Skeletal muscle satellite cell (primary cell): ENCODE measurements around the gene FAM193A. TPM values are rescaled to one million over a fixed set of nuclear protein-coding genes. Genes with fewer than 3 reads are reported as not detected.

Experiments
- H3K27me3 ChIP-seq: 2 replicates; pipeline ENCODE4 v1.7.0; 2013; ENCODE audit warnings: low read length; ENCODE audit not compliant: control insufficient read depth, insufficient read depth
- H3K36me3 ChIP-seq: 2 replicates; pipeline ENCODE4 v1.7.0; 2013; ENCODE audit warnings: mild to moderate bottlenecking, control low read depth, low read length; ENCODE audit not compliant: insufficient read depth
- H3K4me1 ChIP-seq: 2 replicates; pipeline ENCODE4 v1.7.0; 2013; ENCODE audit warnings: low read length; ENCODE audit not compliant: control insufficient read depth, insufficient read depth
- H3K4me2 ChIP-seq: 2 replicates; pipeline ENCODE4 v1.7.0; 2013; ENCODE audit warnings: mild to moderate bottlenecking, low read length
- H3K4me3 ChIP-seq: 2 replicates; pipeline ENCODE4 v1.7.0; 2013; ENCODE audit warnings: low read length
- H3K9ac ChIP-seq: 2 replicates; pipeline ENCODE4 v1.7.0; 2013; ENCODE audit warnings: mild to moderate bottlenecking, low read depth, low read length, moderate library complexity
- H3K9me3 ChIP-seq: replicated peaks from 2 replicates; pipeline ENCODE4 v1.7.0; 2013; ENCODE audit warnings: mild to moderate bottlenecking, control low read depth, low read length
- total RNA-seq: library from RNA; depleted of rRNA; stranded (reverse); fragments of >200 nt; gene quantifications from 2 replicates; pipeline ENCODE4 v1.2.3, GENCODE V29; 2012; rRNA removed

Gene FAM193A, protein sequence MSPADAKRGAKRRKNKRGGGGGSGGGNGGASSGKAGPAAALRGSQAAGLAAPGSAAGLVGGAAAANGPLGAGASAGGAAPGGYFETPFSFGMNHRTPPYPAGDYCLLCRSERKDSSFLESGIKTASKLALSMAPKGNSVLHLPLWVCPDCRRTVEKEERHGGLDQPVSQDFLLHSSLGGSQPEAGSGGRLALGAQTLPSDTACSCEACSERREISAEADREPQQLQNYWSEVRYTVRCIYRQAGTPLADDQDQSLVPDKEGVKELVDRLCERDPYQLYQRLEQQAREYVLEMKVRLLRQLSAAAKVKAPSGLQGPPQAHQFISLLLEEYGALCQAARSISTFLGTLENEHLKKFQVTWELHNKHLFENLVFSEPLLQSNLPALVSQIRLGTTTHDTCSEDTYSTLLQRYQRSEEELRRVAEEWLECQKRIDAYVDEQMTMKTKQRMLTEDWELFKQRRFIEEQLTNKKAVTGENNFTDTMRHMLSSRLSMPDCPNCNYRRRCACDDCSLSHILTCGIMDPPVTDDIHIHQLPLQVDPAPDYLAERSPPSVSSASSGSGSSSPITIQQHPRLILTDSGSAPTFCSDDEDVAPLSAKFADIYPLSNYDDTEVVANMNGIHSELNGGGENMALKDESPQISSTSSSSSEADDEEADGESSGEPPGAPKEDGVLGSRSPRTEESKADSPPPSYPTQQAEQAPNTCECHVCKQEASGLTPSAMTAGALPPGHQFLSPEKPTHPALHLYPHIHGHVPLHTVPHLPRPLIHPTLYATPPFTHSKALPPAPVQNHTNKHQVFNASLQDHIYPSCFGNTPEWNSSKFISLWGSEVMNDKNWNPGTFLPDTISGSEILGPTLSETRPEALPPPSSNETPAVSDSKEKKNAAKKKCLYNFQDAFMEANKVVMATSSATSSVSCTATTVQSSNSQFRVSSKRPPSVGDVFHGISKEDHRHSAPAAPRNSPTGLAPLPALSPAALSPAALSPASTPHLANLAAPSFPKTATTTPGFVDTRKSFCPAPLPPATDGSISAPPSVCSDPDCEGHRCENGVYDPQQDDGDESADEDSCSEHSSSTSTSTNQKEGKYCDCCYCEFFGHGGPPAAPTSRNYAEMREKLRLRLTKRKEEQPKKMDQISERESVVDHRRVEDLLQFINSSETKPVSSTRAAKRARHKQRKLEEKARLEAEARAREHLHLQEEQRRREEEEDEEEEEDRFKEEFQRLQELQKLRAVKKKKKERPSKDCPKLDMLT (N-terminal part only)
- 14.4 and 16.4 TPM in 2 replicates for total RNA-seq

DNA sequence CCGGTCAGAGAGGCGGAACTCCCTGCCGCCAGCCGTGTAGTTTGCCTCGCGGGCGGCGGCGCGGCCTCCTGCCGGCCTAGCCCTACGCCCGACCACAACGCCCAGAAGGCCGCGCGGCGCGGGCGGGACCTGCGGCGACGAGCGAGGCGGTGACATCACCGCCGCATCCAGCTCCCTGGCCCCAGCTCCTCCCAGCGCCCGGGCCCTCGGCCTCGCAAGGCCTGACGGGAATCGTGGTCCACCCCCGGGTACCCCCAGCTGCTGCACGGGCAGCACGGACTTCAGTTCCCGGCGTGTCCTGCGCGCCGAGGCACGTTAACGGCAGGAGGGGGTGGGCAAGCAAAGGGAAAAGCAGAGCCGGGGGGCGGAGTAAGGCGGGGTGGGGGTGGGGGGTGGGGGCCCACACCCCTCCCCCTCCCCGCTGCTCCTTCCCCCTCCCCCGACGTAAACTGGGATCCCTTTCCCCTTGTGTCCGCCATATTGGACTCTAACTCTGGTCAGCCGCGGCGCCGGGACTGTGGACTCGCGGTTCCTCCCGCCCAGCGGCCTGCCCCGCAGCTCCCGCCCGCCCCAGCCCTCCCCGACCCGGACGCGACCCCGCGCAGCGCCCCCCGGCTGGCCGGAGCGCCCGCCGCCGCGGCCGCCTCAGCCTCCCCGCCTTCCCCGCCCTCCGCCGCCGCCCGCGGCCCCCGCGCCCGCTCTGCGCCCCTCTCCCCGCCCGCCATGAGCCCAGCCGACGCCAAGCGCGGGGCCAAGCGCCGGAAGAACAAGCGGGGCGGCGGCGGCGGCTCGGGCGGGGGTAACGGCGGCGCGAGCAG lies at the start of gene FAM193A:
FAM193A (plus strand) TSS at position 455 of the 818 bp plus-strand sequence; CDS start at position 724, 269 bp downstream.
- Histone ChIP-seq H3K4me2 (peak within 1 kb of the TSS; percentile 98), H3K9ac (peak within 1 kb of the TSS; percentile 97), H3K9me3 (no peaks in the 10 kb centered on the region), H3K36me3 (no peaks in the 10 kb centered on the region), H3K4me3 (peak within 1 kb of the TSS; percentile 97), H3K27me3 (no peaks in the 10 kb centered on the region), H3K4me1 (peaks cover 12% of the 10 kb centered on the region)

GRCh38 chr4:2486981-2487380 lies 49.5 kb upstream of the FAM193A start:
- H3K9ac ChIP-seq: no peak overlapping the region
- peaks cover 49% of the 10 kb centered on the region for H3K4me1 ChIP-seq
- no peaks in the 10 kb centered on the region for H3K9me3 ChIP-seq
- H3K36me3 ChIP-seq: peaks cover 18% of the 10 kb centered on the region
- H3K4me2 ChIP-seq: no peak overlapping the region
- no peaks in the 10 kb centered on the region for H3K27me3 ChIP-seq
- no peak overlapping the region for H3K4me3 ChIP-seq

- Histone ChIP-seq H3K9me3 (no peaks in the 10 kb centered on the region), H3K9ac (no peak overlapping the region), H3K4me1 (peaks cover 45% of the 10 kb centered on the region), H3K4me3 (no peak overlapping the region), H3K4me2 (no peak overlapping the region), H3K27me3 (no peaks in the 10 kb centered on the region), H3K36me3 (peaks cover 24% of the 10 kb centered on the region)
These were observed 48.8 kb upstream of the FAM193A start for GRCh38 chr4:2487632-2488031.

GRCh38 chr4:2489081-2489805 lies 47.2 kb upstream of the FAM193A start:
- Histone ChIP-seq H3K4me1 (peaks cover 38% of the 10 kb centered on the region), H3K4me3 (no peak overlapping the region), H3K9me3 (no peaks in the 10 kb centered on the region), H3K4me2 (no peak overlapping the region), H3K9ac (no peak overlapping the region), H3K27me3 (no peaks in the 10 kb centered on the region), H3K36me3 (peaks cover 32% of the 10 kb centered on the region)

DNA sequence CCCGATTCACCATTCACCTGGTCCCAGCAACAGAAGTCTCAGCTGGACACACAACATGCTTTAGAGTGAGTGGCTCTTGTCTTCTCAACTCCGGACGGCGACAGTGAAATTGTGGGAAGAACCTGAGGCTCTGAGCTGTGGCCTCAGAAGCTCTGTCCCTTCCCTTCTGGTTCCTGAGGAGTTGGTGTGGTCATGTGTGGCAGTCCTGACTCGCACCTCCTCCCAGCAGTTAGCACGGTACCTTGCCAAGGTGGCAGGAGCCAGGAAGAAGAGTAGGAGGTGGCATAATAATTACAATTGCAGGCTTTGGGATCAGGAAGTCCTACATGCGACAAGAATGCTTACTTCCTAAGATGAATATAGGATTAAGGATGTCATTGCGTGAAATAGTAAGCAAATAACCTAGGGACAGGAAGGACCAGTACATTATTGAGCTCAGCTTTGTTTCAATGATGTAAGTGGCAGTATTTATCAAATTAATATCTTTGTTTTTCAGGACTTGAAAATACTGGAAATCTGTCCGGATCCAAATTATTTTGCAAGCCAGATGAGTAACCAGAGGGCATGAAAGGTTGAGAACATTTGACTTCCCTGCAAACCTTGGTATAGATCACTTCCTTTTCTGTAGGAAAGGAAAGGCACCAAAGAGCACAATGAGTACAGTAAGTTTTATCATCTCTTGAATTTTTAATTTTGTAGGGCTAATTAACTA lies 46.5 kb upstream of the FAM193A start:
- peaks cover 34% of the 10 kb centered on the region for H3K36me3 ChIP-seq
- H3K4me2 ChIP-seq: peak overlapping the region; percentile 46
- H3K27me3 ChIP-seq: no peaks in the 10 kb centered on the region
- H3K9me3 ChIP-seq: no peaks in the 10 kb centered on the region
- H3K4me3 ChIP-seq: no peak overlapping the region
- peaks cover 38% of the 10 kb centered on the region for H3K4me1 ChIP-seq
- no peak overlapping the region for H3K9ac ChIP-seq

- Histone ChIP-seq H3K36me3 (peaks cover 59% of the 10 kb centered on the region), H3K4me2 (no peak overlapping the region), H3K9ac (no peak overlapping the region), H3K4me3 (no peak overlapping the region), H3K27me3 (no peaks in the 10 kb centered on the region), H3K4me1 (peaks cover 33% of the 10 kb centered on the region), H3K9me3 (no peaks in the 10 kb centered on the region)
These were observed 43.5 kb upstream of the FAM193A start for GRCh38 chr4:2492970-2493369.

DNA sequence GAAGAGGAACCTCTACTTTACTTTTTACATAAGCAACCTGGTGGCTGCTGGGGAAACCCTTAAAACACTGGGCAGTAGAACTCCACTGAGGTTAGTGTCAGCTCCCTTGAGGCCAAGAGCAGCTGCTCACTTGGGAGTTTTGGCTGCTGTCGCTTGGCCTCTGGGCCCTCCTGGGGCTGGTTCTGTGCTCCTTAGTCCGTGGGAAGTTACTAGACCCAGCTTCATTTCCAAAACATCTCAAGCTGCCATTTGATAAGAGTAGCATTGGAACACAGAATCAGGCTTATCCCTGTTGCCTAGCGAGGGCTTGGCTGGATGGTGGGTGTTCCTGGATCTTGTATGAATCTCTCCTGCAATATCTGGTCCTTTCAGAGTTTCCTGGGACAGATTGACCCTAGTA lies 41.5 kb upstream of the FAM193A start:
- Histone ChIP-seq H3K9ac (no peak overlapping the region), H3K4me2 (no peak overlapping the region), H3K9me3 (no peaks in the 10 kb centered on the region), H3K27me3 (no peaks in the 10 kb centered on the region), H3K4me1 (peaks cover 23% of the 10 kb centered on the region), H3K4me3 (no peak overlapping the region), H3K36me3 (peaks cover 69% of the 10 kb centered on the region)

DNA sequence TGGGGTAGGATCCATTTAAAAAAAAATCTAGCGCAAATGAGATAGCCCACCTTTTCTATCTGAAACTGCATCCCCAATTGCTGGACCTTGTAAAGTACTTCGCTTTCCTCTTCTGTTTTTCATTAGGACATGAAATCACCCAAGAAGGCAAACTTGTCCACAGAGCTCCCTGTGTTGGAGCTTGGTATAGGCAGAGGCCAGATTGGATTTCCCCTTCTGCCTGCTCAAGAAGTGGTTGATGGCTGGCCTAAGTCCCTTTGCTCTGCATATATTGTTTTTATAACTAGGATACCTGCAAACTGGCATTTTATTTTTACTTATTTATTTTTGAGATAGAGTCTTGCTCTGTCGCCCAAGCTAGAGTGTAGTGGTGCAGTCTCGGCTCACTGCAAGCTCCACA lies 39.1 kb upstream of the FAM193A start:
- H3K9me3 ChIP-seq: no peaks in the 10 kb centered on the region
- no peak overlapping the region for H3K9ac ChIP-seq
- no peak overlapping the region for H3K4me2 ChIP-seq
- no peak overlapping the region for H3K4me3 ChIP-seq
- H3K27me3 ChIP-seq: no peaks in the 10 kb centered on the region
- H3K36me3 ChIP-seq: peaks cover 76% of the 10 kb centered on the region
- H3K4me1 ChIP-seq: peaks cover 10% of the 10 kb centered on the region

GRCh38 chr4:2497931-2498330 lies 38.5 kb upstream of the FAM193A start:
- Histone ChIP-seq H3K9ac (no peak overlapping the region), H3K4me1 (peaks cover 10% of the 10 kb centered on the region), H3K27me3 (no peaks in the 10 kb centered on the region), H3K4me3 (no peak overlapping the region), H3K4me2 (no peak overlapping the region), H3K9me3 (no peaks in the 10 kb centered on the region), H3K36me3 (peaks cover 71% of the 10 kb centered on the region)

GRCh38 chr4:2500547-2500946 lies 35.9 kb upstream of the FAM193A start:
- Histone ChIP-seq H3K4me3 (no peak overlapping the region), H3K9ac (no peak overlapping the region), H3K36me3 (peaks cover 74% of the 10 kb centered on the region), H3K4me1 (no peaks in the 10 kb centered on the region), H3K27me3 (no peaks in the 10 kb centered on the region), H3K4me2 (no peak overlapping the region), H3K9me3 (no peaks in the 10 kb centered on the region)
